Adrenal gland (tissue), 5 donors: ENCODE results near the gene TOP2B.

Experiments used
- CTCF ChIP-seq, 6 experiments: fragments of 450-650 bp in 4 of 6; fragments of 200-600 bp in 2 of 6; sonication (generic) in 1 of 6; IDR thresholded peaks; 1 replicate in 5 of 6; 2 replicates in 1 of 6; pipeline versions ENCODE4 v1.5.1 to v1.8.0; 2016 to 2021; ENCODE audit warnings: antibody characterized with exemption in 6 of 6, mild to moderate bottlenecking in 2 of 6, moderate library complexity in 1 of 6
- POLR2A ChIP-seq, 2 donors: fragments of 450-650 bp; IDR thresholded peaks; one replicate each; pipeline ENCODE4 v1.6.1; 2017; ENCODE audit warnings: antibody characterized with exemption in 2 of 2, mild to moderate bottlenecking in 2 of 2, moderate library complexity in 1 of 2
- donor health status: DM: no; HTN: no; CAD: no.

- TF ChIP-seq CTCF (IDR thresholded peaks at IDR 0.05) (no peak), POLR2A (IDR thresholded peaks at IDR 0.05) (no peak)
Measured at GRCh38 chr3:25686766-25687165, 22.1 kb upstream of the TOP2B start.
